ENCODE measurements around the gene CCNH.

DNA sequence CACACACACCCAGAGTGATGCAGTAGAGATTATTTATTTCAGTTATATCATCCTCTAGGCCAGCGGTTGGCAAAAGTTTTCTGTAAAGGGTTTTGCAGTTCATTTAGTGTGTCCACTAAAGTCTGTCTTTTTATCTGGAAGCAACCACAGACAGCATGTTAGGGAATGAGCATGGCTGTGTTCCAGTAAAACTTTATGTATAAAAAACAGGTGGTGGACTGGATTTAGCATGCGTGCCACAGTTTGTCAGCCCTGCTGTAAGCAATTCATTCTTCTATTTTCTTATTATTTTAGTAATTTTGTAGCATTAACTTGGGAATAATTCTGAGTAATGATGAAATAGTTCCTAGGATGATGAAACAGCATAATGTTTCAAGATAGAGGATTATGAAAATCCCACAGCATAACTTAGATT is 51.7 kb downstream of the CCNH start:
- no peak for TF ChIP-seq BACH1 (tag; IDR thresholded peaks at IDR 0.05)
- TF ChIP-seq SMC3 (conservative IDR thresholded peaks at IDR 0.05; ENCODE audit: insufficient read depth, low read depth, low read length) = no peak
- no peak for TF ChIP-seq TCF7L2 (IDR thresholded peaks at IDR 0.05; ENCODE audit: low read depth, low read length)
- no peak for TF ChIP-seq ETV6 (IDR thresholded peaks at IDR 0.05; ENCODE audit: borderline replicate concordance in 1 of 2, low read depth in 2 of 2, low read length in 1 of 2)
- no peak for TF ChIP-seq ETV6 (CRISPR knock-in tag; IDR thresholded peaks at IDR 0.05; ENCODE audit: borderline replicate concordance)
- no peak for TF ChIP-seq PCBP1 (IDR thresholded peaks at IDR 0.05; ENCODE audit: low read depth, low read length, poor library complexity, severe bottlenecking)
- no peak for TF ChIP-seq TAF1 (IDR thresholded peaks at IDR 0.05; ENCODE audit: control insufficient read depth, extremely low read depth, insufficient read depth, low read length, severe bottlenecking)
- TF ChIP-seq POLR2AphosphoS5 (IDR thresholded peaks at IDR 0.05; ENCODE audit: control insufficient read depth, insufficient read depth, low read depth, low read length) = no peak

Data from K562 (cell line).